Esophagus squamous epithelium (tissue), 5 donors: Measurements from ENCODE around the gene PLCB3. TPM values are rescaled to one million over a fixed set of nuclear protein-coding genes. Genes with fewer than 3 reads are reported as not detected.

ENCODE experiments used
- DNase-seq: peaks from one replicate; lab custom pipeline; 2025; lab: John Stamatoyannopoulos, UW
- H3K27ac ChIP-seq, 4 donors: fragments of 200-600 bp; sonication (generic); one replicate each; pipeline ENCODE4 v1.5.1; 2016 to 2019; ENCODE audit warnings: mild to moderate bottlenecking in 1 of 4
- H3K27me3 ChIP-seq, 4 donors: fragments of 200-600 bp; sonication (generic); 1 replicate in 3 of 4; 2 replicates in 1 of 4; pipeline versions ENCODE4 v1.5.1 to v1.6.0; 2017 to 2021; ENCODE audit warnings: antibody characterized with exemption in 1 of 4
- H3K36me3 ChIP-seq, 3 donors: fragments of 200-600 bp; sonication (generic); one replicate each; pipeline ENCODE4 v1.5.1; 2016 to 2019
- H3K4me1 ChIP-seq, 3 donors: fragments of 200-600 bp; sonication (generic); one replicate each; pipeline ENCODE4 v1.5.1; 2017 to 2019
- H3K4me3 ChIP-seq, 4 donors: fragments of 200-600 bp; sonication (generic); 1 replicate in 3 of 4; 2 replicates in 1 of 4; pipeline ENCODE4 v1.5.1; 2016 to 2019; ENCODE audit warnings: mild to moderate bottlenecking in 2 of 4, moderate library complexity in 1 of 4
- H3K9me3 ChIP-seq, 3 donors: fragments of 200-600 bp; sonication (generic); one replicate each; pipeline ENCODE4 v1.5.1; 2016 to 2019
- POLR2A ChIP-seq, 4 donors: fragments of 450-650 bp; IDR thresholded peaks; one replicate each; pipeline ENCODE4 v1.6.1; 2017; ENCODE audit warnings: antibody characterized with exemption in 4 of 4, mild to moderate bottlenecking in 4 of 4, moderate library complexity in 3 of 4
- WGBS, 2 donors: methylation state at CpG; one replicate each; pipeline ENCODE4 v1.1.5; 2018; 5-methylcytosine and 5-hydroxymethylcytosine counted together
- intact Hi-C: fragments of 100-400 bp; cut with DNase I; formaldehyde crosslinking; loops from one replicate; pipeline ENCODE4 v1.15.0; 2022
- total RNA-seq, 4 donors: library from RNA; depleted of rRNA; stranded (reverse); fragments of >200 nt; gene quantifications; one replicate each; pipeline ENCODE4 v1.1.0, GENCODE V29; 2016
- TF ChIP-seq, protein P1 (sequence below), 6 experiments: fragments of 450-650 bp in 4 of 6; fragments of 200-600 bp in 2 of 6; sonication (generic) in 2 of 6; IDR thresholded peaks; one replicate each; pipeline ENCODE4 v1.5.1; 2016 to 2019; ENCODE audit warnings: antibody characterized with exemption in 6 of 6, mild to moderate bottlenecking in 4 of 6, moderate library complexity in 4 of 6
- donor health status: DM: yes; HTN: yes; CAD: no.

Gene PLCB3
- total RNA-seq = 10 to 100 TPM; 29.8 to 54.5 (median 42.4) TPM

- DNase-seq = no peak
- Histone ChIP-seq H3K4me1 (peaks cover 29 to 67% (median 44%) of the 10 kb centered on the region in 3 donors), H3K9me3 (no peaks in the 10 kb centered on the region), H3K27me3 (no peaks in the 10 kb centered on the region), H3K27ac (peak within 1 kb of the TSS; percentile 81 to 91 (median 89)), H3K36me3 (peaks cover 4 to 24% (median 13%) of the 10 kb centered on the region in 3 donors), H3K4me3 (peak within 1 kb of the TSS; percentile 73 to 94 (median 76))
- peak in 3 of 4 donors; percentile 24 to 73 (median 38) for TF ChIP-seq POLR2A (IDR thresholded peaks at IDR 0.05)
- TF ChIP-seq, protein P1, sequence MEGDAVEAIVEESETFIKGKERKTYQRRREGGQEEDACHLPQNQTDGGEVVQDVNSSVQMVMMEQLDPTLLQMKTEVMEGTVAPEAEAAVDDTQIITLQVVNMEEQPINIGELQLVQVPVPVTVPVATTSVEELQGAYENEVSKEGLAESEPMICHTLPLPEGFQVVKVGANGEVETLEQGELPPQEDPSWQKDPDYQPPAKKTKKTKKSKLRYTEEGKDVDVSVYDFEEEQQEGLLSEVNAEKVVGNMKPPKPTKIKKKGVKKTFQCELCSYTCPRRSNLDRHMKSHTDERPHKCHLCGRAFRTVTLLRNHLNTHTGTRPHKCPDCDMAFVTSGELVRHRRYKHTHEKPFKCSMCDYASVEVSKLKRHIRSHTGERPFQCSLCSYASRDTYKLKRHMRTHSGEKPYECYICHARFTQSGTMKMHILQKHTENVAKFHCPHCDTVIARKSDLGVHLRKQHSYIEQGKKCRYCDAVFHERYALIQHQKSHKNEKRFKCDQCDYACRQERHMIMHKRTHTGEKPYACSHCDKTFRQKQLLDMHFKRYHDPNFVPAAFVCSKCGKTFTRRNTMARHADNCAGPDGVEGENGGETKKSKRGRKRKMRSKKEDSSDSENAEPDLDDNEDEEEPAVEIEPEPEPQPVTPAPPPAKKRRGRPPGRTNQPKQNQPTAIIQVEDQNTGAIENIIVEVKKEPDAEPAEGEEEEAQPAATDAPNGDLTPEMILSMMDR (IDR thresholded peaks at IDR 0.05) = peak; percentile 69 to 96 (median 90)
- WGBS, 2 donors = 0% methylated on average over 1 of the region's 75 CpGs; no CpG with 5 or more reads in 1 of the 2 donors
- intact Hi-C loops = no loop called here
Measured at GRCh38 chr11:64251016-64251752, at the start of gene PLCB3. TSS of gene PLCB3 (plus strand) at chr11:64251530. CDS start at chr11:64251650, 120 bp downstream.

DNA sequence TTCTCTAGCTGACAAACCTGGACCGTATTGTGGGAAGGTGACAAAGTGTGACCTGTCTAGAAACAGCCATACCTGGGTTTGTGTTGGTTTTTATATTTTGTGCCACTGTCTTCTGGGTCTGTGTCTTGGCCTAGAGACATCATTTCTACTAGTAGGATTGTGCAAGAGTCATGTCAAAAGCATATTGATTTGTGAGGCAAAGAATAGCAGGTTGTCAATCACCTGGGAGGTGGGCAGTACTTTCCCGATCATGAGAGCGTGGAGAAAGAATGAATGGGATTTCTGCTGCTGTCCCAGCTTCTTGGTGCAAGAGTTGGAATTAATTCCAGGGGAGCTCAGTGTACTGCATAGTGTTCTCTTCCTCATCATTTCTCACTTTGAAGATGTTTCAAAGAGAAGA, 49.8 kb upstream of the PLCB3 start:
- WGBS, 2 donors = 78 to 81% methylated on average over 3 of the region's 3 CpGs
- no peaks in the 10 kb centered on the region for H3K27me3 ChIP-seq
- no peak overlapping the region for H3K4me3 ChIP-seq
- intact Hi-C loops = loop anchor here (5.0 kb wide), 1 partner anchor 101 kb away; the partner anchor contains the start of gene CATSPERZ
- H3K36me3 ChIP-seq = peaks cover 28 to 98% (median 60%) of the 10 kb centered on the region in 3 donors
- DNase-seq = no peak
- peaks cover 4 to 28% (median 8%) of the 10 kb centered on the region in 3 donors for H3K4me1 ChIP-seq
- H3K27ac ChIP-seq = no peak overlapping the region
- TF ChIP-seq, protein P1 (IDR thresholded peaks at IDR 0.05) = no peak
- TF ChIP-seq POLR2A (IDR thresholded peaks at IDR 0.05) = no peak
- no peaks in the 10 kb centered on the region for H3K9me3 ChIP-seq

- 88 to 100% methylated on average over 5 to 9 of the region's 9 CpGs for WGBS, 2 donors
- no peaks in the 10 kb centered on the region for H3K27me3 ChIP-seq
- no peak overlapping the region for H3K4me3 ChIP-seq
- no peaks in the 10 kb centered on the region for H3K9me3 ChIP-seq
- intact Hi-C loops = loop anchor here (5.0 kb wide), 1 partner anchor 99 kb away; the partner anchor contains the start of gene CATSPERZ
- TF ChIP-seq, protein P1 (IDR thresholded peaks at IDR 0.05) = no peak
- no peak for TF ChIP-seq POLR2A (IDR thresholded peaks at IDR 0.05)
- peaks cover 19 to 95% (median 47%) of the 10 kb centered on the region in 3 donors for H3K36me3 ChIP-seq
- peaks cover 4 to 42% (median 8%) of the 10 kb centered on the region in 3 donors for H3K4me1 ChIP-seq
- DNase-seq = no peak
- H3K27ac ChIP-seq = no peak overlapping the region
Measured at GRCh38 chr11:64202992-64203391, 48.3 kb upstream of the PLCB3 start.

- Histone ChIP-seq H3K36me3 (peaks cover 13 to 89% (median 42%) of the 10 kb centered on the region in 3 donors), H3K9me3 (no peaks in the 10 kb centered on the region), H3K27ac (no peak overlapping the region), H3K4me3 (no peak overlapping the region), H3K27me3 (no peaks in the 10 kb centered on the region), H3K4me1 (peaks cover 4 to 48% (median 8%) of the 10 kb centered on the region in 3 donors)
- DNase-seq = no peak
- 83 to 90% methylated on average over 17 to 22 of the region's 27 CpGs for WGBS, 2 donors
- intact Hi-C loops = loop anchor here (5.0 kb wide), 1 partner anchor 99 kb away; the partner anchor contains the start of gene CATSPERZ
- TF ChIP-seq, protein P1 (IDR thresholded peaks at IDR 0.05) = no peak
- TF ChIP-seq POLR2A (IDR thresholded peaks at IDR 0.05) = no peak
Measured at GRCh38 chr11:64203421-64204079, 47.8 kb upstream of the PLCB3 start.
